ENCODE results near the gene PTPRQ.
"Not testable (repeated sequence)": the region's sequence is repeated elsewhere in the genome, so short reads cannot be mapped to it uniquely, and the experiment has no call there.

Gene PTPRQ

GRCh38 chr12:80472236-80472635 lies 28.2 kb downstream of the PTPRQ start:
- DNase-seq, result no peak

DNA sequence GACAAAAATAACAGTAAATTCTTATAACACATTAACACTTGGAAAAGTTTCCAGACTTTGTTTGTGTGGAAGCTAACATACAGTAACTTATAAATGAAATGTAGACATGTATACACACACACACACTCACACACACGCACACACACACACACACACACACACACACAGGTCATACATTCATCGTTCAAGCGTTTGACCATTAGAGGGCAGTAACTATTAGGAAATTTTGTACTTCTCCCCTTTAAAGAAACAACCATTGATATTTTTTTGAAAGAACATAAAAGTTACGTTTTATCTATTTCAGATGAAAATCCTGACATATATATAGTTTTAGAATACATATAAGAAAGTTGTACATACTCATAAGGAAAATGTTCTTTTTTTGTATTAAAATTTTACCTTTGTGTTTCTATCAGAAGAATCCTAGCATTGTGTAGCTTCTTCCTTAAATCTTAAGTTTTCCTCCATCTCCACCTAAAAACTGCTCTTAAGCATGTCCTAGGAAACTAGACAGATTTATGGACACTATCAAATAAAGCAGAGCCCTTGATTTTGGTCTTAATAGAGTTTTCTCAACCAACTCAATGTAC lies 29.0 kb downstream of the PTPRQ start:
- no peak for DNase-seq

DNA sequence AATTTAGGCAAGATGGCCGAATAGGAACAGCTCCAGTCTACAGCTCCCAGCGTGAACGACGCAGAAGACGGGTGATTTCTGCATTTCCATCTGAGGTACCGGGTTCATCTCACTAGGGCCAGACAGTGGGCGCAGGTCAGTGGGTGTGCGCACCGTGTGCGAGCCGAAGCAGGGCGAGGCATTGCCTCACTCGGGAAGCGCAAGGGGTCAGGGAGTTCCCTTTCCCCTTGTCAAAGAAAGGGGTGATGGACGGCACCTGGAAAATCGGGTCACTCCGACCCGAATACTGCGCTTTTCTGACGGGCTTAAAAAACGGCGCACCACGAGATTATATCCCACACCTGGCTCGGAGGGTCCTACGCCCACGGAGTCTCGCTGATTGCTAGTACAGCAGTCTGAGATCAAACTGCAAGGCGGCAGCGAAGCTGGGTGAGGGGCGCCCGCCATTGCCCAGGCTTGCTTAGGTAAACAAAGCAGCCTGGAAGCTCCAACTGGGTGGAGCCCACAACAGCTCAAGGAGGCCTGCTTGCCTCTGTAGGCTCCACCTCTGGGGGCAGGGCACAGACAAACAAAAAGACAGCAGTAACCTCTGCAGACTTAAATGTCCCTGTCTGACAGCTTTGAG lies 33.6 kb downstream of the PTPRQ start:
- DNase-seq, result not testable (repeated sequence)

DNA sequence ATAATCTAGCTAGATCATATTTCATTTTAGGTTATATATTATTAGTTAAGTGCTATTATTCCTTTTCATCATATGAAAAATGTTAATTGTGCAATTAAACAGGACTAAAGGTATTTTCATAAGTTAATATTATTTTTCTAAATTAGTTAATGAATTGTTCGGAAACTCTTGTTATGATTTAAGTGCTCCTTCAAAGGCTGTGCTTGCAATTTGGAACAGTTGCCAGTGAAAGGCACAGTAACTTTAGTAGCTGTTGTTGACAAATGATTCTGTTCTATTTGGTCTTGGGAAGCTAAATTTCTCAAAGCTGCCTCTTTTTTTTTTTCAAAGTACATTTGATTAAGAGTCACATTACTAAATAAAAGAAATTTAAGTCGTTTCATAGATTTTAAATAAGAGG lies 40.7 kb downstream of the PTPRQ start:
- DNase-seq, result no peak

DNA sequence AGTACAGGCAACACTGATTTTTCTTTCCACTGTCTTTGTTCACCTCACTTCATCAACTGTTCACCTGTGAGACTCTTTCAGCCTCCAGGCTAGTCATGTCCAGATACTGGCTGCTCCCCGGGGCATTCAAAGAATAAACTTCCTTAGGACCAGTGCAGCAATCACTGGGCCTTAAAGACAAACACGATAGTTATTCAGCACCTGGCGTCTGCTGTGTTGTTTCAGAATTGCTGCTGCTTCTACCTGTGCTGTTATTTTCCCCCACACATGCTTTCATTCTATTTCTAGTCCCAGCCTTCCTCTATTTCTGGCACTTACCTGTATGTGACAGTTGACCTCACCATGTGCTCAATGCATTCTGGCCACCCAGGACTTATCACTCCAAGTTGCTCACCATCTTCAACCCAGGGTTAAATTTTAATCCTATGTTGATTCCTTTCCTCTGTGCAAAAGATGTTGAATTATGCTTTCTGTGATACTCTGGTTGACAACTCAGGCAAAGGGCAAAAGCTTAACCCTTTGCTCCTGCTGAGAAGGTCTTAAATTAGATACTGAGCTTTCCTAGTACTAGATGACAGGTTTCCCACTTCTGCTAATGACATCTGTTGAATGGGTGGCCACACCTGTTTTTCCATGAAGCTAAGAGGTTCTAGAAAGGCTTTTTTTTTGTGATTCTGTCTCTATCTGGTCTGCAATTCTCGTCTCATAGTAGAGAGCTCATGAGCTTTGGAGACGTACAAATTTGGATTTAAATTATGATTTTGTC lies 41.4 kb downstream of the PTPRQ start:
- DNase-seq, result no peak

- DNase-seq, result no peak
Measured at GRCh38 chr12:80490329-80490728, 46.3 kb downstream of the PTPRQ start.

DNA sequence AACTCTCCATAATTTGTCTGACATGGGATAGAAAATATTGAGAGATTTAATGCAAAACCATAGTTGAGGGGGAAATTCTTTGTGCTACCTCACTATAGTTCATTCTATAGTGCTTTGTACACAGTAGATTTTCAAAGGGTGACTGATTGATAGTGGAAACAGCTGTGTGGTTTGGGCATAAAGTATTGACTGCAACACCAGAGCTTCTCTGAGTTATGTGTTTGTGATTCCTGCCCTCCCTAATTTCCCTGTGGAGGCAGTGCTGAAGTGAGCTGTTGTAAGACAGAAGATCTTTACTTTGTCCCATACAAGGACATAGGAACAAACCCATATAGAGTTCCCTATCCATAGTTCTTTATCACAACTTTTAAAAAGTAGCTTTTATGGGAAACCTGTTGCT lies 47.1 kb downstream of the PTPRQ start:
- no peak for DNase-seq

DNA sequence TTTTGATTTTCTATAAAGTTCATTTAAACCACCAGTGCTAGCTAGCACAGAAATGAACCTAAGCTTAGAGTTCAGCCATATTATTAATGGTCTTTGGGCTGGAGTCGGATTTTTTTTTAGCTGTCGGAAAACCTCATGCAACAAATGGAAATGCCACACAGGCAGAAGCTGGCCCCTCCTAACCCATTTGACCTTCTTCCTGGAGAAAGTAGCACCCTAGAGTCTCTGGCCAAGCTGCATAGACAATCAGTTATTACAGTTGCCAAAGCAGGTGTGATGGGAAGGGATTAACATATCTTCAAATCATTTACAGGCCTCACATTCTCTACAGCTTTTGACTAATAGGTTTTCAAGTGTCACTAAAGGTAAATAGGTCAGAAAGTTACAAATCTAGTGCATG lies 49.4 kb downstream of the PTPRQ start:
- no peak for DNase-seq

DNA sequence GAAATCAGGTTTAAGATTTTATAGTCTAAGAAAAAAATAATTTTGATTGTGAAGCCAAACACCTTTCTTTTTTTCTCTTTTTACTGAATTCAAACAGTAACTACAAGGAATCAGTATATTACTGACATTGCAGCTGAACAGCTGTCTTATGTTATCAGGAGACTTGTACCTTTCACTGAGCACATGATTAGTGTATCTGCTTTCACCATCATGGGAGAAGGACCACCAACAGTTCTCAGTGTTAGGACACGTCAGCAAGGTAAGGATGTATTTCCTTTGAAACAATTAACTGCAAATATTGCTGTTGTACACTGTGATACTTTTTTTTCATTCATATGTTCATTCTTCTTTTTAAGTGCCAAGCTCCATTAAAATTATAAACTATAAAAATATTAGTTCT lies 50.8 kb downstream of the PTPRQ start:
- DNase-seq, result no peak

- no peak for DNase-seq
Measured at GRCh38 chr12:80498059-80498728, 54.2 kb downstream of the PTPRQ start.

GRCh38 chr12:80504389-80505163 lies 60.5 kb downstream of the PTPRQ start:
- no peak for DNase-seq

DNA sequence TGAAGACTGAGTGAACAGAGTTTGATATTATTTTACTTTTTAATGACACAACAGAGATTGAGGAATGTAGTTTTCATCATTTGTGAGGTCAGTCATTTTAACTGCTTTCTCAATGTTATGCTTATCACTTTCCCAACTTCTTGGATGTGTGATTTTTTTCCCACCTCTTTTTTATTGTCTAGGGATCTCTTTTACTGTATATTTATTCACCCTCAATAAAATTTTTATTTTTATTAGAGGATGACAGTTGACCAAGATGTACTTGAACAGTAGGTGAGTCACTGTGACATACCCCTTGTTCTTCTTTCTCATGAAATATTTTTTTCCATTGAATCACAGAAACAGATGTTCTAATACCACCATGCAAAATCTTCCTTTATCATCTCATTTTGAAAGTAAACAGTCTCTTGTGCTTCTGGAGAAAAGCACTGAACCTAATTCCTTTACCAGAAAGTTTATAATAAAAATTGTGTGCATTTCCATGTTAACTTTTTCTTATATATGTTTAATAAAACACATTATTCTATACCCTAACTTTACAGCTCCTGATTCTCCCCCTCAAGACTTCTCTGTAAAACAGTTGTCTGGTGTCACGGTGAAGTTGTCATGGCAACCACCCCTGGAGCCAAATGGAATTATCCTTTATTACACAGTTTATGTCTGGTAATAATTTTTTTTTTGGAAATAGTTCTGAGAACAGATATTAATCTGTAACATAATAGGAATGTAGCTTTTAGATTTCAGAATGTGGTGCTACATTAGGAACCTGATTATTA lies 65.9 kb downstream of the PTPRQ start:
- no peak for DNase-seq

GRCh38 chr12:80512781-80513180 lies 68.7 kb downstream of the PTPRQ start:
- DNase-seq, result no peak

DNA sequence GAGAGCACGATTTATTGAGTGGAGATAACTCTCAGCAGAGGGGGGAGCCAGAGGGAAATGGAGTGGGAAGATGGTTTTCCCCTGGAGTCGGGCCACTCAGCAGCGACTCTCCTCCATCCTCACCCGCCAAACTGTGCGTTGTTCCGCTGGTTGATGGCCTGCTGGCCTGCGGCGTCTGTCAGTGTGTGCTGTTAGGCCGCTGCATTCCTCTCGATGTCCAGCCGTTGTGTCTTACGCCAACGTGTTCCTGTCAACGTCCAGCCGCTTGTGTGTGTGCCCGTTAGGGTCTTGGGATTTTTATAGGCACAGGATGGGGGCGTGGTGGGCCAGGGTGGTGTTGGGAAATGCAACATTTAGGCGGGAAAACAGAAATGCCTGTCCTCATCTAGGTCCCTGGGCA lies 69.2 kb downstream of the PTPRQ start:
- DNase-seq, result no peak

- DNase-seq, result no peak
Measured at GRCh38 chr12:80517655-80518054, 73.6 kb downstream of the PTPRQ start.

DNA sequence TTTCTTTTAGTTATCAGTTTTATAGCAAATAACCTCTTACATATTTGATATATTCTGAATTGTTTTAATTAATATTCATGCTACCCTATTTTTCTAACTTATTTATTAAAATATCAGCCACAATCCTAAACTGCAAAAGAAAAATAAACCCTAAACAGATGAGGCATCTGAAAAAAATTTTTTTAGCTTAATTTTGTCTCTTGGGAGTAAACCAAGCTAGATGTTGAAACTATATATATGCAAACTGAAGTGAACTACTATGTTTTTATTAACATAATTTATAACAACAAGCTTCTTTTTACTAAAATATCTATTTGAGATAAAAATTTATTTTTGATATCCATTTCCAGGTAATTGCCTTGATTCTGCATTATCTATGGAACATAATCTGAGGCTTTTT lies 87.6 kb downstream of the PTPRQ start:
- no peak for DNase-seq

DNA sequence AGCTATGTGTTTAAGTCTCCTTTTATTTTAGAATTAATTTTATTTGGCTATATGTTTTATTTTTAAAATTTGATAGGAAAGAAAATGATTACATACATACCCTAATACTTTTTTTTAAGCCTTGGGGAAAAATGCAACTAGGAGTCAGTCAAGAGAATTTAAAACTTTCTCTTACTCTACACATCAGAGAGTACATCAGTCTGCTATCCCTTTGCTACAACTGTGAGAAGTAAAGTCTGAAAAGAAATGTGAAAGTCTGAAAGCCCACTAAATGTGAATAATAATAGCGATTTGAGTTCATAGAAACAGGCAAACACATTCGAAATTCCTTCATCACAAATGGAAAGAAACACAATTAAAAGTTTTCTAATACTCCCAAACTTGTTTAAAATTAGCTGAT lies 95.0 kb downstream of the PTPRQ start:
- no peak for DNase-seq

DNA sequence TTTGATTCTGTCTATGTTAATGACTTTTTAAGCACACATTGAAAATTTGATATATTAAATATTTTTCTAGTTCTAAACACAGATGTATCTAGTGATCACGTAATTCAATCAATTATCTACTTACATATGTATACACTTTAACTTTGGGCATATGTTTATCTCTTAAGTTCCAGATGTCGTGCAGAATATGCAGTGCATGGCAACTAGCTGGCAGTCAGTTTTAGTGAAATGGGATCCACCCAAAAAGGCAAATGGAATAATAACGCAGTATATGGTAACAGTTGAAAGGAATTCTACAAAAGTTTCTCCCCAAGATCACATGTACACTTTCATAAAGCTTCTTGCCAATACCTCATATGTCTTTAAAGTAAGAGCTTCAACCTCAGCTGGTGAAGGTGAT lies 105.3 kb downstream of the PTPRQ start:
- no peak for DNase-seq

DNA sequence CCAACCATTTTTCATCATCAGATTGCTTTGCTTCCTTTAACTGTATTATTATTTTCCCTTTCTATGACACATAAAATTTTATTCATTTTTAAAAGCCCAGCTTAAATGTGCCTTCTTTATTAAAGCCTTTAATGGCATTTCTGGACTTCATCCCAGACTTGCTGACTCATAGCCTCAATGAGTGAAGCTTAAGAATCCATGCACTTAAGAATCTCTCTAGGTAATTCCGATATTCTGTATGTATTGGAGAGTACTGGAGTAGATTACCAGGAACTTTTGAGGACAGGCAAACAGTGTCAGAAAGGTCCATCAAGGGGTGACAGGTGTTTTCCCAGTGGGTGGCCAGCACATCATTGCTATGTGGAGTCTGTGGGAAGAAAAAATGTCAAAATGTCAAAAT lies 107.9 kb downstream of the PTPRQ start:
- DNase-seq, result no peak

GRCh38 chr12:80553316-80553715 lies 109.3 kb downstream of the PTPRQ start:
- no peak for DNase-seq

- no peak for DNase-seq
Measured at GRCh38 chr12:80556566-80556965, 112.5 kb downstream of the PTPRQ start.

- DNase-seq, result no peak
Measured at GRCh38 chr12:80559766-80560165, 115.7 kb downstream of the PTPRQ start.

All from activated CD8-positive, alpha-beta memory T cell treated with anti-CD3 and anti-CD28 coated beads, Interleukin-2, amount 50 U/mL, for 48 hours (primary cell).